ENCODE data around the gene TPRG1.

The TPRG1 gene

DNA sequence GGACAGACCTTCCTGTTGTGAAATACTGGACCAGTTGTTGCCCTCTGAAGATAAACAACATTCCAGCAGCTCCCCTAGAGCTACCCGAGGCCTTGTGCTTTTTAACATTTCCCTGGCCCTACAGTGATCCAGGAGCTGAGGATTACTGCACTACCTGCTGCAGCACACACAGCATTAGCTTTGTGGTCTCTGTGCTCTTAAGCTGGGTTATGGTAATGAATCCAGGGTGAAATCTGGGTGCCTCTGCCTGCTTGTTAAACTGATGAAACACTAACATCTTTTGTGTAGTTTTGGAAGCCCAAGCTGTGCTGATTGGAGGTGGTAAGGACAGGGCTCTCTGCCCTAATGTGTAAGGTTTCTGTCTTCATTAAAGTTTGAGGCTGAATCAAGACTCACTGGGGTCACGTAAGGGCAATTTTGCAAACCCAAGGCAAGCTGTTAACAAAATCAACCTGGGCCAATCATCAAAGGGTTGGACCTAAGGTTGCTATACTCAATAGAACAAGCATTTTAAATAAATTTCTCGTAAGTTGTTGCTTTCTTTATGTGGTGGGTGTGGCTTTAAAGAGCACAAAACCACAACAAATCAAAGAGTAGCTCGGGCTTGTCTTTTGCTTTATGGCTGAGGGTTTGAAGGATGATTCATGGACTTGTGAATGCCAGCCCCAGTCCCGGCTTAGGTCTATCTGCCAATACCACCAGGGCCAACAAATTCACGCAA is 183.9 kb downstream of the TPRG1 start:
- DNase-seq (ENCODE audit: low spot score) = no peak

DNA sequence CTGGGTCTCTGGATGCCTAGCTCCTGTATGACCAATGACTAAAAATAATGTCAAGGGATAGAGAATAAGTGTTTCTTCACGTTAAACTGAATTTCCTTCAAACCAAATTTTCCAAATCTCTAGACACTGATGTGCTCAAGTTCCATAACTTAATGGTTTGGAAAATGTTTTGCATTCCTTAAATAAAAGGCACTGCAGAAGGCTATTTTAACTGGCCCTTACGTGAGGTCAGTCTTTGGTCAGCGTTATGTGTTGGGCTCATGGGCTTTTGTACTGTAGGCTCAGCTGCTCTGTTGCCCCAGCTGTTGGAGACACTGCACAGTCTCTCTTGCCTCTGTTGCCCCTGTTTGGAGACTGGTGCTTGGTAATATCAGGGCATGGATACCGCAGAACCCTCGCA is 188.5 kb downstream of the TPRG1 start:
- DNase-seq (ENCODE audit: low spot score) = no peak

DNA sequence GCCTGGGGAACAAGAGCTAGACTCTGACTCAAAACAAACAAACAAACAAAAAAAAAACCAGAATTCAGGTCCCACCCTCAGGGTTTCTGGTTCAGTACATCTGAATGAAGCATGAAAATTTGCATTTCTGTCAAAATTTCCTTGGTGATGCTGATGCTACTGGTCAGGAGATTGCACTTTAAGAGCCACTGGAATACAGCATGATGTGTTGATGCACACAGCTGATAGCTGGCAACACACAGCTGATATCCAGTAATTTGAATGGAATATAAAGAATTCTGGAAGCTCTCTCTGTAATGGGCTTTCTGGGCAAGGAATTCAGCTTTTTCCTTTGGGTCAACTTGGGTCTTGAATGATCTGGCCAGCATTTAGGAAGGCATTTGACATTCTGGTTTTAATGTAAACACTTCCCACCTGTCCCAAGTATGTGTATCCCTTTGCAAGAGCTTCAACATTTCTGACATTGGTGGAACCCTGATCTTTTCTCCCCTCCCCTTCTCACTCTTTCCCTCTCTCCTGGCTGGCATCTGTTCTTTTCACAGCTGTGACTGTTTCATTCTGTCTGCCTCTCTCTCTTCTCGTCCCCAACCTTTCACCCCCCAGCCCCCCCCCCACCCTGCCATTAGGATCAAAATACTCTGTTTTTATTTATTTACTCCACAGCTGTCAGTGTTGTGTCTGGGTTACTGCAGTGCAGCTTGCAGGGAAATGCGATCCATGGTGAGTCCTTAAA is 189.5 kb downstream of the TPRG1 start:
- DNase-seq (ENCODE audit: low spot score) = no peak

DNA sequence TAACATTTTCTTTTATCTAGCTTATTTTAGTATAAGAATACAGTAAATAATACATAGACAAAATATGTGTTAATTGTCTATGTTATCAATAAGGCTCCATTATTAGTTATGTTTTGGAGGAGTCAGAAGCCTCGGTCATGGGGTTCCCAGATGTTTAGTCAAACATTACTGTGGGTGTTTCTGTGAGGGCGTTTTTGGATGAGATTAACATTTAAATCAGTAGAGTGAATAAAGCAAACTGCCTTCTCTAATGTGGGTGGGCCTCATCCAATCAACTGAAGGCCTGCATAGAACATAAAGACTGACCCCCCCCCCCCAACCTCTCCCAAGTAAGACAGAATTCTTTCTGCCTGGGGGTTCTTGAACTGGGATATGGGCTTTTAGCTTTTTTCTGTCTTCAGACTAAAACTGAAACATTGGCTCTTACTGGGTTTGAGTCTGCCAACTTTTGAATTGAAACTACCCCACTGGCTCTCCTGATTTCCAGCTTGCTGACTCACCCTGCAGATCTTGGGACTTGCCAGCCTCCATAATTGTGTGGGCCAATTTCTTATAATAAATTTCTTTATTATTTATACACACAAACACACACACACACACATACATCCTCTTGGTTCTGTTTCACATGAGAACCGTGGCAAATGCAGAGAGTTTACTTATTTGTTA is 192.0 kb downstream of the TPRG1 start:
- DNase-seq (ENCODE audit: low spot score) = peak; percentile 8

DNA sequence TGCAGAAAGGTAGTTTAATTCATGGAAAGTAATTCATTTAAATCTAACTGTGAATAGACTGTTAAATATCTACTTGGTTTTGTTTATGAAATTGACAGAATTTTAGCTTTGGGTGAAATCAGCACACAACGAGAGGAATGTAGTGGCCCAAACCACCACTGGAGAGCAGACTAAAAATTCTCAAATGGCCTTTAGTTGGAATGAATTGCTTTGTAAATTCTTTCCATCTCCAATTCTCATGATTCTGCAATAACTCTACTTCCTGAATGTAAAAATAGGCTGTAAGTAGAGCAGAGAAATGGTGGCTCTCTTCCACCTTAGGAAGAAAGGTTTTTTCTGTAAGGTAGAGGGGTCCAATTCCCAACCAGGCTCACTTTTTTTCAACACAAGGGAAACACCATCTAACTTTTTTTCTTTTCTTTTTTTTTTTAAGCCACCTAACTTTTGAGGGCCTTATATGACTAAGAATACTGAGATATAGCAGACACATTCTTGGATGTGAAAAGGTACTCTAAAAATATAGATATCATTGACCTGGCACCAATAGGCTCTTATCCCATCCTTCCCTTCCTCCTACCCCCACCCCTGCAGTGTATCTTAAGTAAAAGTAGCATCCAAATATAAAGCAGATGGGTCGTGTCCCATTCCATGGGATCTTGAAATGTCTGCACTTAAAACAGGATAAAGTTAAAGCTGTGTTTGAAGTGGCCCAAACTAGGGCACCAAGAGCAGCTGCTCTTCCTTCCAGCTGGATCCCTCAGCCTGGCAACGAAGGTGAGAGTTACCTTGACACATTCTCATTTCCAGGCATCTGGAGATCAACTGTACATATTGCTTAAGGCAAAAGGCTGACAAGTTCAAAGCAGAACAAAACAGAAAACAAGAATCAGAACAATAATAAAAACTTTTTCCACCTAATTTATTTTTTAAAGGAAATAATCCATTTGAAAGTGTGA is 194.1 kb downstream of the TPRG1 start:
- DNase-seq (ENCODE audit: low spot score) = no peak

DNA sequence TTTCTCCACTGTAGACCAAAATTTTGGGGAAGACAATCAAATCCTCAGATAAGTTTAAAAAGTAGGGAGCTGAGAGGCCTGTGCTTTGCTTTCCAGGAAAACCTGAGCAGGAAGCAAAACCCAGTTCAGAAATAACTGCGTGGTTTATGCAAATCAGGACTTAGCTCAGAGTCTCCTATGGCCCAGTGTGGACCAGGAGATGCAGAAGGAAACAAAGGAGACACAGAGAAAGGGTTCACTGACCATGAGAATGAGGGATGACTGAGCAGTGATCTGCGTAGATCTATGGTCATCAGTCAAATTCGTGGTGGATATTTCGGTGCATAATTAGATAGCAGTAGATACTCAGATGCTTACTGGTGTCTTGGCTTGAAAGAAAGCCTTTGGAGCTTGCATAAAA is 196.6 kb downstream of the TPRG1 start:
- no peak for DNase-seq (ENCODE audit: low spot score)

DNA sequence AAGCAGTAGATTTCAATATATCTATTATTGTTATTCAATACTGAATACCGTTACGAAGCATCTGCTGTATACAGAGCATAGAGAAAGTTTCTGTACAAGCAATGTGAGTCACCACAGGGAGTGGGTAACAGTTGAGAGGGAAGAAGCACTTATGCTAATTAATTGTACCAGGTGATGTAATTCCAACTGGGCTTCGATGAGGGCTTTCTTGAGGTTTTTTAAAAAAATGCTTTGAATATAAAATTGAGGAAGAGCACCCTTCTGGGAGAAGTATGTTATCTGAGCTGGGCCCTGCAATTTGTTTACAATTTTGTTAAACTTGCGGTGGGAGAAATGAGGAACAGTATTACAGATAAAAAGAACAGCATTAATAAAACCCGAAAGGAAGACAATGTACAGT is 197.9 kb downstream of the TPRG1 start:
- no peak for DNase-seq (ENCODE audit: low spot score)

DNA sequence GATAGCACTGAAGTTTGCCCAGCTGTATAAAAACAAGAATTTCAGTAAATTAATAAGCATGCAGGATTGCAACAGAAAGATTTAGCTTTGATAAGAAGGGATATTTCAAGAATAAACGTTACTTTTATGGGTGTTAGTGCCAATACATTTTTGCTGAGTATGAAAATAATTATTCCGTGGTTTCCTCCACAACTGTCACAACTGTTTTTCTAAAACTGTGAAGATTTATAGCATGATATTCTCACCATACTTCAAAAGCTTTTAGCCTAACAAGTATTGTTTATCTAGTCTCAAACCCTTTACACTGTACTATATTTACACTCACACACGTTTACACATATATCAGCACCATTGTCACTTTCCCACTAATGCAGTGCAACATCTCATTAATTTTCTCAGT is 200.5 kb downstream of the TPRG1 start:
- DNase-seq (ENCODE audit: low spot score) = no peak
